GM12878 (cell line): ENCODE measurements around the gene GAS2L3. TPM values are rescaled to one million over a fixed set of nuclear protein-coding genes. Genes with fewer than 3 reads are reported as not detected.

Experiments used
- ATAC-seq: fragments of 200-7000 bp; cut with Tn5 transposase; 3 replicates; pipeline ENCODE4 v1.9.1; 2020; ENCODE audit warnings: mild to moderate bottlenecking, moderate library complexity
- BruUV-seq: library from RNA; stranded (reverse); fragments of 400-500 nt; replicated peaks from 2 replicates; lab custom pipeline; 2021; lab: Mats Ljungman, UMichigan
- CTCF ChIA-PET: fragments of 300-600 bp; sonication (Branson Sonifier 250); formaldehyde crosslinking; extraction: SDS; loops from one replicate; lab custom pipeline; 2021; ENCODE audit warnings: inconsistent platforms; lab: Yijun Ruan, JAX
- POLR2A ChIA-PET: fragments of 350-600 bp; formaldehyde crosslinking; extraction: SDS; loops from one replicate; lab custom pipeline; 2021; ENCODE audit warnings: inconsistent platforms; lab: Charles Lee
- RAD21 ChIA-PET: fragments of 300-600 bp; sonication (Branson Sonifier 250); formaldehyde crosslinking; loops from one replicate; lab custom pipeline; 2023; ENCODE audit warnings: antibody characterized with exemption; ENCODE audit not compliant: unreplicated experiment; lab: Charles Lee
- SMC1A ChIA-PET: fragments of 300-600 bp; sonication (Branson Sonifier 250); formaldehyde crosslinking; loops from one replicate; lab custom pipeline; 2023; ENCODE audit not compliant: unreplicated experiment, uncharacterized antibody; lab: Charles Lee
- DNase-seq: peaks from one replicate; pipeline ENCODE4 v3.0.0-alpha.2; 2011; ENCODE audit warnings: low read depth, low spot score
- FAIRE-seq: peaks from 3 replicates; lab custom pipeline; 2011; peaks lifted over from hg19 to GRCh38; lab: Jason Lieb, UNC
- H2AFZ ChIP-seq: 2 replicates; pipeline ENCODE4 v1.6.0; 2011; ENCODE audit warnings: low read depth, low read length, control low read depth; ENCODE audit not compliant: control insufficient read depth
- H3K27ac ChIP-seq: 2 replicates; pipeline ENCODE4 v1.5.1; 2011; ENCODE audit warnings: control low read depth; ENCODE audit not compliant: control insufficient read depth, insufficient read depth
- H3K27me3 ChIP-seq, 2 experiments: replicated peaks in 1 of 2; 2 replicates each; pipeline versions ENCODE4 v1.6.0 to v1.6.1; 2011; ENCODE audit warnings: low read length in 1 of 2; ENCODE audit not compliant: control insufficient read depth in 2 of 2, insufficient read depth in 2 of 2
- H3K36me3 ChIP-seq, 2 experiments: 2 replicates each; pipeline ENCODE4 v1.5.1; 2011; ENCODE audit warnings: low read length in 1 of 2; ENCODE audit not compliant: control insufficient read depth in 2 of 2, insufficient read depth in 2 of 2
- H3K4me1 ChIP-seq: 2 replicates; pipeline ENCODE4 v1.6.1; 2011; ENCODE audit warnings: mild to moderate bottlenecking, low read length, moderate library complexity, mixed read lengths; ENCODE audit not compliant: control insufficient read depth, insufficient read depth
- H3K4me2 ChIP-seq: 2 replicates; pipeline ENCODE4 v1.6.0; 2011; ENCODE audit warnings: control low read depth; ENCODE audit not compliant: control insufficient read depth, insufficient read depth
- H3K4me3 ChIP-seq: fragments of 200-600 bp; sonication (generic); 2 replicates; pipeline ENCODE4 v1.5.1; 2016
- H3K79me2 ChIP-seq: 2 replicates; pipeline ENCODE4 v1.6.0; 2011; ENCODE audit warnings: low read length; ENCODE audit not compliant: control insufficient read depth, insufficient read depth
- H3K9ac ChIP-seq: 2 replicates; pipeline ENCODE4 v1.8.0; 2011; ENCODE audit warnings: low read length, control low read depth, mixed read lengths; ENCODE audit not compliant: control insufficient read depth, insufficient read depth
- H3K9me3 ChIP-seq: replicated peaks from 3 replicates; pipeline ENCODE4 v1.5.1; 2011; ENCODE audit warnings: mild to moderate bottlenecking, low read length; ENCODE audit not compliant: control insufficient read depth, insufficient read depth
- H4K20me1 ChIP-seq: 2 replicates; pipeline ENCODE4 v1.6.0; 2011; ENCODE audit not compliant: control insufficient read depth, insufficient read depth
- ATF7 ChIP-seq: fragments of 450-650 bp; IDR thresholded peaks from 2 replicates; pipeline ENCODE4 v1.6.1; 2016; ENCODE audit warnings: low read depth, mild to moderate bottlenecking
- BMI1 ChIP-seq: fragments of 450-650 bp; IDR thresholded peaks from 2 replicates; pipeline ENCODE4 v1.6.1; 2016; ENCODE audit warnings: mild to moderate bottlenecking, moderate library complexity, borderline replicate concordance
- CREM ChIP-seq: IDR thresholded peaks from 2 replicates; pipeline ENCODE4 v1.6.1; 2014; ENCODE audit warnings: antibody characterized with exemption, low read depth
- CTCF ChIP-seq, 3 experiments: IDR thresholded peaks in 2 of 3; conservative IDR thresholded peaks in 1 of 3; 2 replicates each; pipeline ENCODE4 v1.5.1; 2011; ENCODE audit warnings: low read depth in 3 of 3, low read length in 3 of 3, mild to moderate bottlenecking in 3 of 3, control low read depth in 2 of 3, moderate library complexity in 2 of 3, inconsistent platforms in 1 of 3, mixed read lengths in 1 of 3; ENCODE audit not compliant: control insufficient read depth in 2 of 3, insufficient read depth in 1 of 3; ENCODE audit errors: extremely low read depth in 1 of 3
- CUX1 ChIP-seq: IDR thresholded peaks from 2 replicates; pipeline ENCODE4 v1.6.1; 2012; ENCODE audit warnings: improper control_type of control experiment, low read depth, low read length; ENCODE audit not compliant: insufficient replicate concordance
- E4F1 ChIP-seq: fragments of 450-650 bp; IDR thresholded peaks from 2 replicates; pipeline ENCODE4 v1.6.1; 2018; ENCODE audit warnings: borderline replicate concordance, mild to moderate bottlenecking; ENCODE audit not compliant: partially characterized antibody
- EED ChIP-seq: sonication (generic); IDR thresholded peaks from 2 replicates; pipeline ENCODE4 v1.6.1; 2016; ENCODE audit warnings: antibody characterized with exemption, low read depth
- EZH2 ChIP-seq: IDR thresholded peaks from 2 replicates; pipeline ENCODE4 v1.6.1; 2012; ENCODE audit warnings: low read depth, mild to moderate bottlenecking, control low read depth, inconsistent platforms, low read length, borderline replicate concordance; ENCODE audit not compliant: control insufficient read depth
- KDM1A ChIP-seq: fragments of 200-600 bp; sonication (generic); IDR thresholded peaks from 2 replicates; pipeline ENCODE4 v1.6.1; 2016; ENCODE audit warnings: borderline replicate concordance
- NFYB ChIP-seq: IDR thresholded peaks from 2 replicates; pipeline ENCODE4 v1.6.1; 2011; ENCODE audit warnings: low read depth, mild to moderate bottlenecking, low read length, improper control_type of control experiment, moderate library complexity; ENCODE audit not compliant: insufficient read depth
- POU2F2 ChIP-seq: IDR thresholded peaks from 3 replicates; pipeline ENCODE4 v1.6.1; 2011; ENCODE audit warnings: low read depth, mild to moderate bottlenecking, low read length, borderline replicate concordance
- RAD21 ChIP-seq: IDR thresholded peaks from 2 replicates; pipeline ENCODE4 v1.6.1; 2011; ENCODE audit warnings: mild to moderate bottlenecking, low read depth, low read length, moderate library complexity; ENCODE audit not compliant: insufficient read depth
- SIN3A ChIP-seq: IDR thresholded peaks from 2 replicates; pipeline ENCODE4 v1.6.1; 2012; ENCODE audit warnings: low read depth, low read length, improper control_type of control experiment
- STAT3 ChIP-seq: IDR thresholded peaks from 2 replicates; pipeline ENCODE4 v1.6.1; 2011; ENCODE audit warnings: low read depth, low read length, improper control_type of control experiment
- ZNF24 ChIP-seq: fragments of 450-650 bp; IDR thresholded peaks from 2 replicates; pipeline ENCODE4 v1.6.1; 2017; ENCODE audit warnings: antibody characterized with exemption, mild to moderate bottlenecking
- WGBS: methylation state at CpG from one replicate; pipeline ENCODE4 v1.1.6; 2016; ENCODE audit warnings: low lambda C conversion rate; ENCODE audit not compliant: insufficient replicate concordance, insufficient coverage; ENCODE audit errors: missing lambda C conversion rate; 5-methylcytosine and 5-hydroxymethylcytosine counted together
- in situ Hi-C: fragments of 300-500 bp; cut with MboI; formaldehyde crosslinking; loops from 9 replicates; pipeline ENCODE4 v1.14.3; 2018; ENCODE audit warnings: mixed read lengths
- intact Hi-C: fragments of 100-400 bp; cut with micrococcal nuclease; formaldehyde crosslinking; loops from one replicate; pipeline ENCODE4 v1.14.2; 2022; ENCODE audit not compliant: unreplicated experiment
- polyA plus RNA-seq, 11 experiments: library from polyadenylated mRNA; depleted of rRNA in 4 of 11; unstranded in 6 of 11; stranded (reverse) in 5 of 11; fragments of >200 nt; fragmentation: Nextera tagmentation in 4 of 11; fragmentation: Illumina TruSeq in 1 of 11; extraction: Ambion mirVana in 4 of 11; extraction: Trizol in 1 of 11; gene quantifications; 1 replicate in 1 of 11; 2 replicates in 10 of 11; pipeline versions ENCODE4 v1.2.1 to v1.2.3, GENCODE V29; 2011 to 2016; ENCODE audit warnings: inconsistent platforms in 2 of 11, missing spikeins in 2 of 11, low read depth in 1 of 11
- total RNA-seq, 4 experiments: library from RNA; depleted of rRNA in 3 of 4; stranded (reverse); fragments of >200 nt in 3 of 4; fragmentation: Illumina TruSeq in 1 of 4; extraction: Trizol in 1 of 4; gene quantifications; 2 replicates each; pipeline versions ENCODE4 v1.2.1 to v1.2.3, GENCODE V29; 2013 to 2021

Gene GAS2L3
- total and polyA plus RNA-seq, 10 of the 15 experiments (the other 5 are each of a cell fraction or from before 2014, with no cell fraction given): 0.46 to 6.6 (median 2.4) TPM

DNA sequence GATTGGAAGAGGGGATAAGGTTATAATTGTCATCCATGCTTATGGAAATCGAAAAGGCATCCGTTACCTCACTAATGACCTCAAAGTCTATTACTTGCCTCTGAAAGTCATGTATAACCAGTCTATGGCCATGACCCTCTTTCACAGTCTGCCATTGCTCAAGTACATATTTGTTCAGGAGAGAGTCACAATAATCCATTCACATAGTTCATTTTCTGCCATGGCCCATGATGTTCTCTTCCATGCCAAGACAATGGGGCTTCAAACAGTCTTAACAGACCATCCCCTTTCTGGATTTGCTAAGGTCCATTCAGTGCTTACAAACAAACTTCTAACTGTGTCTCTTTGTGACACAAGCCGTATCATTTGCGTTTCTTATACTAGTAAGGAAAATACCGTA lies 5.4 kb downstream of the GAS2L3 start:
- Histone ChIP-seq H3K4me3 (no peak overlapping the region), H3K36me3 (no peaks in the 10 kb centered on the region), H3K9me3 (peaks cover 5% of the 10 kb centered on the region; the same call in 1 of the 3 replicates), H3K4me2 (no peak overlapping the region), H3K4me1 (peaks cover 9% of the 10 kb centered on the region), H3K27ac (no peak overlapping the region), H3K27me3 (no peaks in the 10 kb centered on the region), H3K9ac (no peak overlapping the region), H4K20me1 (no peaks in the 10 kb centered on the region), H3K79me2 (no peaks in the 10 kb centered on the region; the same call in 1 of the 2 replicates), H2AFZ (no peak overlapping the region)
- ATAC-seq (no peak), FAIRE-seq (no peak), DNase-seq (no peak)
- intact Hi-C loops (no loop called here), in situ Hi-C loops (no loop called here)
- SMC1A ChIA-PET: interaction anchor here (2.0 kb wide), 1 partner anchor 15 kb away, joined by 5 read pairs; no protein-coding TSS in a partner anchor
- CTCF ChIA-PET: interaction anchor here (1.0 kb wide), 1 partner anchor 13 kb away, joined by 3 read pairs; no protein-coding TSS in a partner anchor
- TF ChIP-seq E4F1 (no peak), NFYB (no peak), EED (no peak), CUX1 (no peak), BMI1 (no peak), ATF7 (no peak), EZH2 (no peak), CREM (no peak), CTCF (IDR thresholded peaks at IDR 0.05 in 2 of 3, conservative IDR thresholded peaks at IDR 0.05 in 1 of 3; ENCODE audit: control insufficient read depth in 2 of 3, extremely low read depth in 1 of 3, insufficient read depth in 1 of 3, low read depth in 3 of 3, low read length in 3 of 3) (no peak), POU2F2 (no peak), ZNF24 (no peak), RAD21 (no peak), STAT3 (no peak), KDM1A (no peak), SIN3A (no peak)
- POLR2A ChIA-PET: interaction anchor here (0.6 kb wide), 1 partner anchor 350 kb away, joined by 4 read pairs; no protein-coding TSS in a partner anchor
- BruUV-seq: no TSS peak
- RAD21 ChIA-PET: no interaction called here
- 94% methylated on average over 5 of the region's 5 CpGs for WGBS
